HG03558 (cell line): ENCODE measurements around the gene TENM3.

ENCODE experiments used
- ATAC-seq: cut with Tn5 transposase; IDR thresholded peaks from one replicate; pipeline ENCODE4 v1.9.1; 2021; ENCODE audit warnings: moderate number of reproducible peaks; ENCODE audit not compliant: unreplicated experiment; ENCODE audit errors: extremely low read depth

TENM3 gene

GRCh38 chr4:182778222-182778982 is 535.2 kb downstream of the TENM3 start:
- ATAC-seq, result no peak

- ATAC-seq, result no peak
These were observed 543.8 kb downstream of the TENM3 start for GRCh38 chr4:182786991-182787390.

- no peak for ATAC-seq
These were observed 545.0 kb downstream of the TENM3 start for GRCh38 chr4:182788201-182788600.

- ATAC-seq, result no peak
These were observed 546.3 kb downstream of the TENM3 start for GRCh38 chr4:182789529-182789928.

GRCh38 chr4:182795446-182796238 is 552.4 kb downstream of the TENM3 start:
- no peak for ATAC-seq

- ATAC-seq, result no peak
These were observed 556.5 kb downstream of the TENM3 start for GRCh38 chr4:182799515-182800215.

GRCh38 chr4:182800216-182800515 is 557.0 kb downstream of the TENM3 start:
- ATAC-seq, result no peak

GRCh38 chr4:182801636-182802035 is 558.4 kb downstream of the TENM3 start:
- no peak for ATAC-seq

GRCh38 chr4:182802621-182803020 is 559.4 kb downstream of the TENM3 start:
- no peak for ATAC-seq

- ATAC-seq, result no peak
These were observed 560.0 kb downstream of the TENM3 start for GRCh38 chr4:182803235-182803634.

GRCh38 chr4:182804131-182804530 is 560.9 kb downstream of the TENM3 start:
- ATAC-seq, result no peak

- no peak for ATAC-seq
These were observed 562.1 kb downstream of the TENM3 start for GRCh38 chr4:182805321-182805720.

GRCh38 chr4:182805750-182806149 is 562.5 kb downstream of the TENM3 start:
- no peak for ATAC-seq

GRCh38 chr4:182806259-182807252 is 563.4 kb downstream of the TENM3 start:
- peak; percentile 36 for ATAC-seq

- ATAC-seq, result no peak
These were observed 564.1 kb downstream of the TENM3 start for GRCh38 chr4:182807346-182807745.

- ATAC-seq, result no peak
These were observed 564.8 kb downstream of the TENM3 start for GRCh38 chr4:182807767-182808548.

GRCh38 chr4:182808673-182809416 is 565.6 kb downstream of the TENM3 start:
- ATAC-seq, result peak; percentile 65

- peak; percentile 2 for ATAC-seq
These were observed 566.4 kb downstream of the TENM3 start for GRCh38 chr4:182809417-182810102.
